IMR-90 (cell line): Measurements from ENCODE around the gene SYNE1. TPM values are rescaled to one million over a fixed set of nuclear protein-coding genes. Genes with fewer than 3 reads are reported as not detected.

Source experiments
- ATAC-seq: fragments of 200-7000 bp; cut with Tn5 transposase; 2 replicates; pipeline ENCODE4 v1.9.1; 2020; ENCODE audit warnings: low read depth, mild to moderate bottlenecking, moderate library complexity
- BruUV-seq: library from RNA; stranded (reverse); fragments of 400-500 nt; replicated peaks from 2 replicates; lab custom pipeline; 2021; lab: Mats Ljungman, UMichigan
- CTCF ChIA-PET: fragments of 300-600 bp; formaldehyde crosslinking; extraction: SDS; loops from one replicate; lab custom pipeline; 2021; ENCODE audit warnings: antibody characterized with exemption; lab: Yijun Ruan, JAX
- POLR2A ChIA-PET: fragments of 300-600 bp; sonication (Branson Sonifier 250); formaldehyde crosslinking; loops from one replicate; lab custom pipeline; 2022; ENCODE audit warnings: antibody characterized with exemption; ENCODE audit not compliant: unreplicated experiment; lab: Charles Lee
- DNase-seq: peaks from one replicate; pipeline ENCODE4 v3.0.0; 2013
- H2AFZ ChIP-seq: replicated peaks from 2 replicates; pipeline ENCODE3; 2013; ENCODE audit warnings: low read length, mild to moderate bottlenecking; ENCODE audit not compliant: poor library complexity
- H2AK5ac ChIP-seq: 2 replicates; pipeline ENCODE4 v1.6.1; 2013; ENCODE audit warnings: low read depth, low read length, inconsistent platforms
- H2AK9ac ChIP-seq: replicated peaks from 2 replicates; pipeline ENCODE3; 2013; ENCODE audit warnings: mild to moderate bottlenecking, low read depth, low read length, moderate library complexity; ENCODE audit not compliant: poor library complexity
- H2BK120ac ChIP-seq: 2 replicates; pipeline ENCODE4 v1.6.1; 2013; ENCODE audit warnings: low read depth, low read length, inconsistent platforms
- H2BK15ac ChIP-seq: 3 replicates; pipeline ENCODE4 v1.6.1; 2013; ENCODE audit warnings: low read depth, low read length, inconsistent platforms
- H2BK20ac ChIP-seq: 2 replicates; pipeline ENCODE4 v1.6.1; 2013; ENCODE audit warnings: low read depth, mild to moderate bottlenecking, inconsistent platforms, low read length, moderate library complexity
- H2BK5ac ChIP-seq: 2 replicates; pipeline ENCODE4 v1.6.1; 2013; ENCODE audit warnings: mild to moderate bottlenecking, low read depth, low read length, inconsistent platforms; ENCODE audit not compliant: poor library complexity, severe bottlenecking
- H3K14ac ChIP-seq: replicated peaks from 2 replicates; pipeline ENCODE4 v1.6.1; 2013; ENCODE audit warnings: low read depth, low read length, inconsistent platforms
- H3K18ac ChIP-seq: 2 replicates; pipeline ENCODE4 v1.6.1; 2013; ENCODE audit warnings: low read depth, low read length, control low read depth
- H3K23ac ChIP-seq: 2 replicates; pipeline ENCODE4 v1.6.1; 2013; ENCODE audit warnings: low read depth, low read length, inconsistent platforms
- H3K27ac ChIP-seq: 2 replicates; pipeline ENCODE4 v1.5.1; 2013; ENCODE audit warnings: mild to moderate bottlenecking, control low read depth, low read length; ENCODE audit not compliant: insufficient read depth
- H3K27me3 ChIP-seq: 2 replicates; pipeline ENCODE4 v1.6.1; 2013; ENCODE audit warnings: low read length; ENCODE audit not compliant: control insufficient read depth, insufficient read depth
- H3K36me3 ChIP-seq: 2 replicates; pipeline ENCODE4 v1.6.1; 2013; ENCODE audit warnings: low read length, mixed read lengths; ENCODE audit not compliant: control insufficient read depth, insufficient read depth
- H3K4ac ChIP-seq: 2 replicates; pipeline ENCODE4 v1.6.1; 2013; ENCODE audit warnings: low read depth, low read length, inconsistent platforms
- H3K4me1 ChIP-seq: 2 replicates; pipeline ENCODE4 v1.6.1; 2013; ENCODE audit warnings: low read length, mixed read lengths; ENCODE audit not compliant: control insufficient read depth, insufficient read depth
- H3K4me2 ChIP-seq: 2 replicates; pipeline ENCODE4 v1.6.1; 2013; ENCODE audit warnings: low read depth, mild to moderate bottlenecking, control low read depth, low read length, moderate library complexity
- H3K4me3 ChIP-seq: 2 replicates; pipeline ENCODE4 v1.5.1; 2013; ENCODE audit warnings: low read depth, mild to moderate bottlenecking, control low read depth, low read length, moderate library complexity; ENCODE audit not compliant: insufficient read depth
- H3K56ac ChIP-seq: 2 replicates; pipeline ENCODE4 v1.6.1; 2013; ENCODE audit warnings: low read length, inconsistent platforms; ENCODE audit not compliant: insufficient read depth; ENCODE audit errors: extremely low read depth
- H3K79me1 ChIP-seq, 2 experiments: 2 replicates each; pipeline ENCODE4 v1.6.1; 2013; ENCODE audit warnings: low read length in 2 of 2, inconsistent platforms in 1 of 2, low read depth in 1 of 2
- H3K9ac ChIP-seq: 2 replicates; pipeline ENCODE4 v1.6.1; 2013; ENCODE audit warnings: low read depth, low read length, control low read depth
- H3K9me1 ChIP-seq: 2 replicates; pipeline ENCODE4 v1.6.1; 2013; ENCODE audit warnings: low read length, inconsistent platforms; ENCODE audit not compliant: insufficient read depth
- H3K9me3 ChIP-seq: 2 replicates; pipeline ENCODE4 v1.6.1; 2013; ENCODE audit warnings: low read length; ENCODE audit not compliant: control insufficient read depth, insufficient read depth
- H4K20me1 ChIP-seq: 2 replicates; pipeline ENCODE4 v1.6.1; 2013; ENCODE audit warnings: low read length, inconsistent platforms; ENCODE audit not compliant: insufficient read depth
- H4K5ac ChIP-seq: 2 replicates; pipeline ENCODE4 v1.6.1; 2013; ENCODE audit warnings: mild to moderate bottlenecking, low read depth, low read length, control low read depth
- H4K8ac ChIP-seq, 2 experiments: 2 replicates each; pipeline ENCODE4 v1.6.1; 2013; ENCODE audit warnings: low read depth in 2 of 2, low read length in 2 of 2, control low read depth in 1 of 2, inconsistent platforms in 1 of 2
- H4K91ac ChIP-seq: 2 replicates; pipeline ENCODE4 v1.6.1; 2013; ENCODE audit warnings: low read depth, low read length, inconsistent platforms; ENCODE audit not compliant: insufficient read depth
- BHLHE40 ChIP-seq: fragments of 150-350 bp; IDR thresholded peaks from 2 replicates; pipeline ENCODE4 v1.6.1; 2016; ENCODE audit warnings: mild to moderate bottlenecking, low read depth, low read length
- CEBPB ChIP-seq: IDR thresholded peaks from 2 replicates; pipeline ENCODE4 v1.6.1; 2012; ENCODE audit warnings: low read depth, low read length, improper control_type of control experiment
- CHD1 ChIP-seq: IDR thresholded peaks from 2 replicates; pipeline ENCODE4 v1.6.1; 2012; ENCODE audit warnings: low read depth, low read length, improper control_type of control experiment
- FOS ChIP-seq: fragments of 150-350 bp; IDR thresholded peaks from 2 replicates; pipeline ENCODE4 v1.6.1; 2016; ENCODE audit warnings: low read depth, low read length
- MAFK ChIP-seq: IDR thresholded peaks from 2 replicates; pipeline ENCODE4 v1.6.1; 2012; ENCODE audit warnings: low read depth, low read length, improper control_type of control experiment
- MAZ ChIP-seq: IDR thresholded peaks from 2 replicates; pipeline ENCODE4 v1.6.1; 2012; ENCODE audit warnings: low read depth, mild to moderate bottlenecking, low read length, improper control_type of control experiment, moderate library complexity, borderline replicate concordance
- NFE2L2 ChIP-seq: fragments of 150-350 bp; IDR thresholded peaks from 2 replicates; pipeline ENCODE4 v1.6.1; 2016; ENCODE audit warnings: low read depth, mild to moderate bottlenecking, low read length
- POLR2A ChIP-seq: IDR thresholded peaks from 2 replicates; pipeline ENCODE4 v1.6.1; 2012; ENCODE audit warnings: mild to moderate bottlenecking, low read depth, low read length
- RAD21 ChIP-seq: IDR thresholded peaks from 2 replicates; pipeline ENCODE4 v1.6.1; 2012; ENCODE audit warnings: low read length, improper control_type of control experiment
- RCOR1 ChIP-seq: IDR thresholded peaks from 2 replicates; pipeline ENCODE4 v1.6.1; 2012; ENCODE audit warnings: mild to moderate bottlenecking, low read length, improper control_type of control experiment; ENCODE audit not compliant: insufficient replicate concordance
- RFX5 ChIP-seq: IDR thresholded peaks from 2 replicates; pipeline ENCODE4 v1.8.0; 2012; ENCODE audit warnings: low read depth, mild to moderate bottlenecking, low read length, moderate library complexity
- SMC3 ChIP-seq: fragments of 150-350 bp; IDR thresholded peaks from 2 replicates; pipeline ENCODE4 v1.6.1; 2016; ENCODE audit warnings: low read depth, mild to moderate bottlenecking, antibody characterized with exemption, low read length, moderate library complexity
- WGBS, 2 experiments: methylation state at CpG; one replicate each; pipeline versions ENCODE4 v1.1.5 to v1.1.7; 2013; ENCODE audit warnings: missing lambda C conversion rate in 2 of 2; ENCODE audit not compliant: insufficient read length in 1 of 2; ENCODE audit errors: extremely low coverage in 2 of 2; 5-methylcytosine and 5-hydroxymethylcytosine counted together
- dilution Hi-C: fragments of 300-500 bp; cut with HindIII; formaldehyde crosslinking; loops from one replicate; pipeline ENCODE4 v1.14.3; 2018; ENCODE audit warnings: low sequenced_read_pairs; ENCODE audit not compliant: unreplicated experiment
- in situ Hi-C: fragments of 300-500 bp; cut with MboI; formaldehyde crosslinking; loops from 3 replicates; pipeline ENCODE4 v1.14.3; 2019; ENCODE audit warnings: low sequenced_read_pairs, inconsistent platforms, mixed read lengths
- intact Hi-C: fragments of 100-400 bp; cut with micrococcal nuclease; formaldehyde crosslinking; loops from 2 replicates; pipeline ENCODE4 v1.10.0; 2022
- polyA plus RNA-seq, 3 experiments: library from polyadenylated mRNA; depleted of rRNA; stranded (reverse); fragments of >200 nt; gene quantifications; 2 replicates each; pipeline ENCODE4 v1.2.3, GENCODE V29; 2012; ENCODE audit warnings: low replicate concordance in 1 of 3
- total RNA-seq: library from RNA; depleted of rRNA; stranded (reverse); fragments of >200 nt; gene quantifications from 2 replicates; pipeline ENCODE4 v1.2.3, GENCODE V29; 2012
- TF ChIP-seq, protein P1 (sequence below): conservative IDR thresholded peaks from 2 replicates; pipeline ENCODE4 v1.5.1; 2012; ENCODE audit warnings: mild to moderate bottlenecking, low read depth, low read length, improper control_type of control experiment
- TF ChIP-seq, protein P2 (sequence below): fragments of 150-350 bp; IDR thresholded peaks from 2 replicates; pipeline ENCODE4 v1.6.1; 2017; ENCODE audit warnings: mild to moderate bottlenecking, antibody characterized with exemption, low read length, low read depth
- TF ChIP-seq, protein P3 (sequence below): fragments of 150-350 bp; IDR thresholded peaks from 2 replicates; pipeline ENCODE4 v1.6.1; 2016; ENCODE audit warnings: low read depth, mild to moderate bottlenecking, low read length, moderate library complexity, borderline replicate concordance

Gene SYNE1
- total and polyA plus RNA-seq, 2 of the 4 experiments (the other 2 are of a cell fraction), result 34.1 to 159 TPM

DNA sequence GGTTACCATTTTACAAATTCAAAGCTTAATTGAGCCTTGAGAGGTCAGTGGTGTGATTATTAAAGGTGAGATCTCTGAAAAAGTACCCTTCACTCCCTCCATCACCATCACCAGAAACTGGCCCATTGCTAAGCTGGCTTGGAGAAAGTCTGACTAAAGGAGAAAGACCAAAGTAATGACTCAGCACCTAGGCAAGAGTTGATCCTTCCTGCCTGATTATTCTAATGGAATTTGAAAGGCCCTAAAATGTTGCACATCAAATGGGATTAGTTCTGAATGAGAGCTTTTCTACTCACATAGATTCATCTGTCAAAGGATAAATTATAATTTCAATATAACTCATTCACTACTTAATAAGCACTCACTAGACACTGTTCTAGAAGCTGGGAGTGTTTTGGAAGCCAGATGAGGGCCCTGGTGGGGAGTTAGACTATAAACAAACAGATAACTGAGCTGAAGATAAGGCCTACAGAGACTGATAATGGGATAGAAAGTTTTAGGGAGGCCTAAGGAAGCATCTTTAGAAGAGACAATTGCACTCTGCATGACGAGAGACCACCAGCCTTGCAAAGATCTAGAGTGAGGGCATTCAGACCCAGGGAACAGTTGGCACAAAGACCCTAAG lies 366.7 kb downstream of the SYNE1 start:
- Histone ChIP-seq H3K4me1 (peaks cover 20% of the 10 kb centered on the region), H4K91ac (no peak overlapping the region), H2AFZ (no peak overlapping the region), H2BK5ac (peak overlapping the region; percentile 21), H3K4me3 (no peak overlapping the region), H3K23ac (no peak overlapping the region), H3K18ac (peak overlapping the region; percentile 2; the same call in 1 of the 2 replicates), H3K79me1 (no peaks in the 10 kb centered on the region), H3K4me2 (no peak overlapping the region), H2AK5ac (no peak overlapping the region), H3K36me3 (peaks cover 10% of the 10 kb centered on the region), H2BK120ac (no peak overlapping the region), H4K5ac (no peak overlapping the region), H3K9ac (no peak overlapping the region), H2BK15ac (no peak overlapping the region), H3K9me1 (peaks cover 2% of the 10 kb centered on the region), H3K4ac (no peak overlapping the region), H2AK9ac (peak overlapping the region; percentile 35), H4K20me1 (no peaks in the 10 kb centered on the region), H3K14ac (0 out of 2 replicates have a peak overlapping the region, but pooled peaks have one; percentile 56), H3K56ac (no peak overlapping the region), H3K27ac (no peak overlapping the region), H2BK20ac (no peak overlapping the region), H3K27me3 (no peaks in the 10 kb centered on the region), H4K8ac (peak overlapping the region in 1 of 2 experiments; percentile 12; a peak in 1 of 4 replicates), H3K9me3 (no peaks in the 10 kb centered on the region)
- ATAC-seq (peak; percentile 60), DNase-seq (peak; percentile 70)
- CTCF ChIA-PET, result interaction anchor here (1.4 kb wide), 1 partner anchor 25 kb away, joined by 4 read pairs; no protein-coding TSS in a partner anchor
- in situ Hi-C loops (no loop called here), dilution Hi-C loops (no loop called here), intact Hi-C loops (no loop called here)
- POLR2A ChIA-PET, result no interaction called here
- 70% methylated on average over 1 of the region's 1 CpG; no CpG with 5 or more reads in 1 of the 2 experiments for WGBS, 2 experiments
- no TSS peak for BruUV-seq
- TF ChIP-seq, protein P1, sequence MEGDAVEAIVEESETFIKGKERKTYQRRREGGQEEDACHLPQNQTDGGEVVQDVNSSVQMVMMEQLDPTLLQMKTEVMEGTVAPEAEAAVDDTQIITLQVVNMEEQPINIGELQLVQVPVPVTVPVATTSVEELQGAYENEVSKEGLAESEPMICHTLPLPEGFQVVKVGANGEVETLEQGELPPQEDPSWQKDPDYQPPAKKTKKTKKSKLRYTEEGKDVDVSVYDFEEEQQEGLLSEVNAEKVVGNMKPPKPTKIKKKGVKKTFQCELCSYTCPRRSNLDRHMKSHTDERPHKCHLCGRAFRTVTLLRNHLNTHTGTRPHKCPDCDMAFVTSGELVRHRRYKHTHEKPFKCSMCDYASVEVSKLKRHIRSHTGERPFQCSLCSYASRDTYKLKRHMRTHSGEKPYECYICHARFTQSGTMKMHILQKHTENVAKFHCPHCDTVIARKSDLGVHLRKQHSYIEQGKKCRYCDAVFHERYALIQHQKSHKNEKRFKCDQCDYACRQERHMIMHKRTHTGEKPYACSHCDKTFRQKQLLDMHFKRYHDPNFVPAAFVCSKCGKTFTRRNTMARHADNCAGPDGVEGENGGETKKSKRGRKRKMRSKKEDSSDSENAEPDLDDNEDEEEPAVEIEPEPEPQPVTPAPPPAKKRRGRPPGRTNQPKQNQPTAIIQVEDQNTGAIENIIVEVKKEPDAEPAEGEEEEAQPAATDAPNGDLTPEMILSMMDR, result no peak
- TF ChIP-seq FOS (0 out of 2 replicates have a peak, but pooled peaks have one; percentile 10), MAZ (no peak), SMC3 (no peak), CEBPB (0 out of 2 replicates have a peak, but pooled peaks have one; percentile 5), CHD1 (no peak), RFX5 (no peak), MAFK (peak; percentile 84), RAD21 (no peak), NFE2L2 (peak; percentile 85), RCOR1 (no peak), POLR2A (no peak), BHLHE40 (no peak)
- TF ChIP-seq, protein P2, sequence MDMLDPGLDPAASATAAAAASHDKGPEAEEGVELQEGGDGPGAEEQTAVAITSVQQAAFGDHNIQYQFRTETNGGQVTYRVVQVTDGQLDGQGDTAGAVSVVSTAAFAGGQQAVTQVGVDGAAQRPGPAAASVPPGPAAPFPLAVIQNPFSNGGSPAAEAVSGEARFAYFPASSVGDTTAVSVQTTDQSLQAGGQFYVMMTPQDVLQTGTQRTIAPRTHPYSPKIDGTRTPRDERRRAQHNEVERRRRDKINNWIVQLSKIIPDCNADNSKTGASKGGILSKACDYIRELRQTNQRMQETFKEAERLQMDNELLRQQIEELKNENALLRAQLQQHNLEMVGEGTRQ, result no peak
- TF ChIP-seq, protein P3, sequence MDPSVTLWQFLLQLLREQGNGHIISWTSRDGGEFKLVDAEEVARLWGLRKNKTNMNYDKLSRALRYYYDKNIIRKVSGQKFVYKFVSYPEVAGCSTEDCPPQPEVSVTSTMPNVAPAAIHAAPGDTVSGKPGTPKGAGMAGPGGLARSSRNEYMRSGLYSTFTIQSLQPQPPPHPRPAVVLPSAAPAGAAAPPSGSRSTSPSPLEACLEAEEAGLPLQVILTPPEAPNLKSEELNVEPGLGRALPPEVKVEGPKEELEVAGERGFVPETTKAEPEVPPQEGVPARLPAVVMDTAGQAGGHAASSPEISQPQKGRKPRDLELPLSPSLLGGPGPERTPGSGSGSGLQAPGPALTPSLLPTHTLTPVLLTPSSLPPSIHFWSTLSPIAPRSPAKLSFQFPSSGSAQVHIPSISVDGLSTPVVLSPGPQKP, result no peak
